ENCODE results near the gene RCC2.

The RCC2 gene

GRCh38 chr1:17441993-17442357, 2.5 kb upstream of the RCC2 start:
- no peak for DNase-seq

GRCh38 chr1:17441265-17441992, 2.0 kb upstream of the RCC2 start:
- no peak for DNase-seq

DNA sequence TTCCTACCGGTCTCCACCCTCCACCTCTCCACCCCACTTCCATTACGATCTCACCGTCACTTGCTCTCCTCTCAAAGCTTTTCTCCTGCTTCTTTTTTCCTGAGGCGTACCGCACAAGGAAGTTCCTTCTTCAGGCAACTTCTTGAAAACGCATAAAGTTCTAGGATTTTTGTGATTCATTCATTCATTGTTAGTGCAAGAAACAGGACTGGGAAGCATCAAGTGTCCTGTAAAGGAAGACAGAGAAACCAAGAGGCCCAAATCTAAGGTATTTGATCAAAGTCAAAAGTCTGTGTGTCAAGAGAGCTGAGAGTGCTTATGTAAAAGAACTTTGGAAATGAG, 1.3 kb upstream of the RCC2 start:
- no peak for DNase-seq

DNA sequence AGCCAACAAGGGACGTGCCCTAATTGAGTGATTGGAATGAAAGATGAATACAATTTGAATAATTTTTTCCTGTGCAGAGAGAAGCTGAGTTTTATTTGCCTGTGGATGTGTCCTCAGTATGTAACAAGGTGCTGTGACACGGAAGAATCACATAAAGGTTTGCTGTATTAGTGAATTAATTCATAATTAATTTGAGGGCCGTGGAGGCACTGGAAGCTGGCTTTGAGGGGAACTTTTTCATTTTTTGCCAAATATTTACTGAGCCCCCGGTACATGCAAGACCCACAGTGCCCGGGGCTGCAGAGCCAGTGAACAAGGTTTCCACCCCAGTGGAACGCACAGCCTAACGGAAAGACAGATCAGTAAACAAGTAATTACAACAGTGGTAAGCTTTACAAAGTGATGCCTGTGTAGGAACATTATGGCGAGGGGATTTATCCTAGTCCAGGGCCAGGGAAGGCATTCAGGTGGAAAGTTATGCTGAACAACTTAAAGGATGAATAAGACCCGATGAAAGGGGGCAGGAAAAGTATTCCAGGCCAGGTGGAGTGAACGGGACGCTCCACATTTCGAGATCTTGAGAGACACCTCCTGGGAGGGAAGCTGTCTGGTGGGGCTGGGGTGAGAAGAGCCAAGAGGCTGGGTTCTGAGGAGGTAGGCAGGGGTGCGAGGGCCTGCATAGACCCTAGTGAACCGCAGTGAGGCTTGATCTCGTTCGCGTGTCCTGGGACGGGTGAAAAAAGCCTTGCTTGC, 773 bp upstream of the RCC2 start:
- DNase-seq, result peak in 1 of 14 donors; percentile 37

- DNase-seq, result peak in 10 of 14 donors; percentile 21 to 76 (median 34)
Observed at GRCh38 chr1:17438318-17439249, 893 bp downstream of the RCC2 start.

DNA sequence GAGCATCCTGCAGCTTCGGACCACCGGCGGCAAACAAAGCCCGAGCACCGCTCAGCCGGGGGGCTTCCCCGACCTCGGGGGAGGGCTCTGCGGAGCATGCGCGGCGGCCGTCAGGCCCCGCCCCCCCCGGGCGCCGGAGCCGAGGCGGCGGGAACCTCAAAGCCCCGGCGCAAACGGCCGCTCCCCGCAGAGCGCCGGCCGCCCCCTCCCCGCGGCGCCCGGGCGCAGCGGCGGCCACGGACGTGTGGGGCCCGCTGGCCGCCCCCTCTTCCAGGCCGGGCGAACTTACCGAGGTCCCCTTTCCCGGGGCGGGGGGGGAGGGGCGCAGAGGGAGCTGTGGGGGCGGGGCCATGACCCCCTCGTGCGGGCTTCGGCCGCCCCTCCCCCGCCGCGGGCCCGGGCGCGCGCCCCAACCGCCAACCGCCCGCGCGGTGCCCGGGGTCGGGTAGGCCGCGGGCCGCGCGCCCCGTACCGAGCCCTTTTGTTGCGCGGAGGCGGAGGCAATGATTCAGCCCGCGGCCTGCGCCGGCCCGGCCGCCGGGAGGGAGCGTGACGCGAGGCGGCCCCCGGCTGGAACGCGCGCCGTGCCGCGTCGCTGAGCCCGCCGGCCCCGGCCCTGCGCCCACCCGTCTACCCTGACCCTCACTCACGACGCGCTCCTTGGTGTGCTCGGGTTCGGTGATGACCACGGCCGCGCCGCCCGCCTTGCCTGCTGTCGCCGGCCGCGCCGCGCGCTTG, 1.7 kb downstream of the RCC2 start:
- peak in 10 of 14 donors; percentile 23 to 86 (median 52) for DNase-seq

DNA sequence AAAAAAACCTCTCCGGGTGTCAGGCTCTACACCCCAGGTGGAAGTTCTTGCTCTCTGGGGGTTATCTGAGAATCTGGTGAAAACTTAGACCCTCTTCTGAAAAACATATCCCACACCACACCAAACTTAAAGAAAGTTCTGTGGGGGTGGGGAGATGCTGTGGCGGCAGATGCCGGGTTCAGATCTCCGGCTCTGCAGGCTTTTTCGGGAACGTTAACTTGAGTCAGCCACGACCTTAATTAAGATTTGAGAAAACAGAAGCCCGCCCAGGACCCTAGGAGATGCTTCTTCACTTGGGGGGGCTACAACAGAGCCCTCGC, 2.3 kb downstream of the RCC2 start:
- peak in 2 of 14 donors; percentile 14 to 59 for DNase-seq

- peak in 1 of 14 donors; percentile 38 for DNase-seq
Observed at GRCh38 chr1:17436380-17437174, 2.9 kb downstream of the RCC2 start.

DNA sequence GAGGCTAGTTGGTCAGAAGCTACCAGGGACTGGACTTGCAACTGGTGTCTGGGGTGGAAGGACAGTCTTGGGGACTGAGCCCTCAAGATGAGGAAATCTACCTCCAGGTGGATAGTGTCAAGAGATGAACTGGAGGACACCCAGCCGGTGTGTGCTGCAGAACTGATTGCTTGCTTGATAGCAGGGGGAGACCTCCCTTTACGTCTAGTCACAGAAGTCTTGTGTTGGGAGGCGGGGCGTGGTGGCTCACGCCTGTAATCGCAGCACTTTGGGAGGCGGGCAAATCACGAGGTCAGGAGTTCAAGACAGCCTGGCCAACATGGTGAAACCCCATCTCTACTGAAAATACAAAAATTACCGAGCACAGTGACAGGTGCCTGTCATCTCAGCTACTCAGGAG, 4.9 kb downstream of the RCC2 start:
- no peak for DNase-seq

DNA sequence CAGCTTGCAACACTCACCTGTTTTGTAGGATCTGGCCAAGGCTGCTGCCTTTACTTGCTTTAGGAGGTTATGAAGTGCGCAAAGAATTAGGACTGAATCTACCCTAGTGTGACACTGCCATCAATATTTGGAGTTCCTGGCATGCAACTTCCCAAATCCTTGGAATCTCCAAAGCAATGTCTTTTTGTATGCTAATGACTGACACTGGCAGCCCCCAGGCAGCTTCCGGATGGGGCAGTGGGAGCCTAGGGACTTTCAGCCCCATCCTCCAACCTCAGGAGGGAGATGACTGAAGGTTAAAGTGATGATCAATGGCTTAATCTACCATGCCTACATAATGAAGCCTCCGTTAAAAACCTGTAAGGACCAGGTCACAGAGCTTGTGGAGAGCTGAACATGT, 5.5 kb downstream of the RCC2 start:
- no peak for DNase-seq

- no peak for DNase-seq
Observed at GRCh38 chr1:17433261-17433660, 6.2 kb downstream of the RCC2 start.

DNA sequence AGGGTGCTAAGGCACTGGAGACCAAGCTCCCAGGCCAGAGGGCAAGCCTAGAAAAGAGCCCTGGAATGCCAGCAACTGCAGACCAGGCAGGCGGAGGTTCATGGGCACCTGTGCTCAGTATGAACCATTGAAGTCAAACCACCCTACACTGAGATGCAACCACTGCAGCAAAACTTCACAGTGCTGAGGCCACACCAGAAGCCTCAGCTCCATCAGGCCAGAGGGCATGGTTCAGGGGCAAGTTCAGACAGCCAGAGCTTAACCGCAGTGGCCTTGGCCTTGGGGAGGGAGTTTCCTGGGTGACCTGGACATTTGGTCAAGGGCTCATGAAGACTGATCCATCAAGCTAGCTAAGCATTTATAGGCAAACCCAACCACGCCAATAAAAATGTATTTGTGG, 7.1 kb downstream of the RCC2 start:
- no peak for DNase-seq

DNA sequence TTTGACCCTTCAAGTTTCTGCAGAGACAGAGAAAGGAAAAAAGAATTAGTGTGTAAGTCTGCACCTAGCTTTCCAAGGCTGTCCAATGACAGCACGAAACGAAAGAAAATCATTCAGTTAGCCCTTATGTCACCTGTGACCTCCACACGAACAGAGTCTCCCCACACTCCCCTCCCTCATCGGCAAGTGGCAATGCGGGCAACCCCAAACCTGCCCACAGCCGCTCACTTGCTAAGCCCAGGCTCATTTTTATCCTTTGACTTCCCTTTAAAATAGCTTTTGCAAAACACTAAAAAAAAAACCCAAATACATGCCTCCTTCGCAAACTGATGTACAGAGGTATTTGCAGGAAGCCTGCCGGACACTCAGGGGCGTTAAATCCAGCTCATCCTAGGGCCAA, 10.3 kb downstream of the RCC2 start:
- no peak for DNase-seq

DNA sequence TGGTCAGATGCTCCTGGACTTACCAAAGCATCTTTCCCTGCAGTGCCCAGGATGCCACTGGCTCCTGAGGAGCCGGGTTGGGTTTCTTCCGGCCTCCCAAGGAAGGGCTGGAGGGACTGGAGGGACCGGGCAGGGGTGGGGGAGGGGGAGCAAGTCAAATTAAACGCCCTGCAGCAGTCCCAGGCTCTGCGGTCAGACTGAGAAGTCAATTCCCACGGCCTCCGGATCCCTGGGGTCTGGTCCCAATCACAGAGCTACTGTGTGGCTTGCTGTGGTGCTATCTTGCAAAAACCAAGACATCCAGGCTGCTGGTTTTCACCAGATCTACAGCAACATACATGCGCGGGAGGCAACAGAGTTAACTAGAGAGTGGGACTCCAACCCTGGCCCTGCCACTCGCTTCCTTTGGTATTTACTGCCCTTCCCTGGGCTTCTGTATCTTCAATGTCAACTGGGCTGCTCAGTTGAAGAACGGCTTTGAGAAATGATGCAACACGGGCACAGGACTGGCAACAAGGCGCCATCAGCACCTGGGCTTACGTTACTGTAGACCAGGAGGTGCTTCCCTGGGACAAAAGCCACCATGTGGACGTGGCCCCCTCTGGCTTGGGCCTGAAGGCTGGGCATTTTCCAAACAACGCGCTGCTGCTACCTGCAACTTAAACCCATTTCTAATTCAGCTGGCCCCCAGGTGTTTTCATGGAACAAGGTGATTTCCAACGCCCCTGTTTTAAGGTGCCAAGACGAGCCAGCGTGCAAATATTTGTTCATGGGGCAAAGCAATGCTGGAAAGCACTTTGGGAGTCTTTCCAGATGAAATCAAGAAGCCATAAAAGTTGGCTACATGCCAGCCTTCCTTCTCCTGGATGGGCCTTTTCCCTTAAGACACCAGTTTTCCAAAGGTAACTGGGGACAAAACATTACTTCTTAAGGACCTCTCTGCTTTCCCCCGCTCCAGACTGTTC, 11.5 kb downstream of the RCC2 start:
- DNase-seq, result no peak

- DNase-seq, result no peak
Observed at GRCh38 chr1:17425806-17426600, 13.5 kb downstream of the RCC2 start.

DNA sequence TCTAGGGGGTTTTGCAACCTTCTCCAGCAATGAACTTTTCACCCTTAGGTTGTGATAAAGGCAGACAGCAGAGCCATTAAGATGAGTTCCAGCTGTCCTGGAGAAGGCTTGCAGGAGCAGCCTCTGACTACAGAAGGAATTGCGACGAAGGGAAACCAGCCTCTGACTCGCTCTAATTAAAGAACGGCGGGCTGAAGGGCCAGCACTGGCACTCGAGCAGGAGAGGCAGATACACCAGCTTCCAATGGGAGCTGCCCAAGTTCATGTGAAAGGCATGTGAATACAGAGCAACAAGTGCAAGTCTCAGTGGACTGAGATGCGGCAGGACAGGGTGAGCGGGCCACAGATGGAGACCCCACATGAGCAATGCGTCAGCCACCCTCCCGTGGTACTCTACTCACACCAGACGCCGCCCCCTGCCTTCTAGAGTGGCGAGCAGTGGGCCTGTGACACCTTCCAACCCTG, 15.7 kb downstream of the RCC2 start:
- DNase-seq, result no peak

DNA sequence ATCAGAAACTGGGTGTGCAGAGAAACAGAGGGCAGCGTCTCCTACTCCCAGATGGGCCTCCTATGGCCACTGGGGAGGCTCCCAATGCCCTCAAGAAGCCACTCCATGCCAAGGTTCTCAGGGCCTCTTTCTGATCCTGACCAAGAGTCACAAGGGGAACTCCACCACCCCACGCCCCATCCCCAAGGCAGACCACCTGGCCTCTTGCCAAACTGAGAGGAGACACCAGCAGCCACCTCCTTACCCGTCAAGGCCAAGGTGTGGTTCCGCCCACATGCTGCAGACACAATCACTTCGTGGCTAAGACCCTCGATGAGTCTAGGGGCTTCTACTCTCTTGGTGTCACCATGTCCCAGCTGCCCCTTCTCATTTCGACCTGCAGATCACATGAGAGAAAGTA, 17.0 kb downstream of the RCC2 start:
- DNase-seq, result no peak

- DNase-seq, result no peak
Observed at GRCh38 chr1:17420391-17420918, 19.0 kb downstream of the RCC2 start.

All from C1 segment of cervical spinal cord (tissue), 14 donors.